Femur (tissue), 1 donor: ENCODE results near the gene FLCN.

Experiments
- DNase-seq: peaks from one replicate; pipeline ENCODE4 v3.0.0-alpha.2; 2017

Gene FLCN

DNA sequence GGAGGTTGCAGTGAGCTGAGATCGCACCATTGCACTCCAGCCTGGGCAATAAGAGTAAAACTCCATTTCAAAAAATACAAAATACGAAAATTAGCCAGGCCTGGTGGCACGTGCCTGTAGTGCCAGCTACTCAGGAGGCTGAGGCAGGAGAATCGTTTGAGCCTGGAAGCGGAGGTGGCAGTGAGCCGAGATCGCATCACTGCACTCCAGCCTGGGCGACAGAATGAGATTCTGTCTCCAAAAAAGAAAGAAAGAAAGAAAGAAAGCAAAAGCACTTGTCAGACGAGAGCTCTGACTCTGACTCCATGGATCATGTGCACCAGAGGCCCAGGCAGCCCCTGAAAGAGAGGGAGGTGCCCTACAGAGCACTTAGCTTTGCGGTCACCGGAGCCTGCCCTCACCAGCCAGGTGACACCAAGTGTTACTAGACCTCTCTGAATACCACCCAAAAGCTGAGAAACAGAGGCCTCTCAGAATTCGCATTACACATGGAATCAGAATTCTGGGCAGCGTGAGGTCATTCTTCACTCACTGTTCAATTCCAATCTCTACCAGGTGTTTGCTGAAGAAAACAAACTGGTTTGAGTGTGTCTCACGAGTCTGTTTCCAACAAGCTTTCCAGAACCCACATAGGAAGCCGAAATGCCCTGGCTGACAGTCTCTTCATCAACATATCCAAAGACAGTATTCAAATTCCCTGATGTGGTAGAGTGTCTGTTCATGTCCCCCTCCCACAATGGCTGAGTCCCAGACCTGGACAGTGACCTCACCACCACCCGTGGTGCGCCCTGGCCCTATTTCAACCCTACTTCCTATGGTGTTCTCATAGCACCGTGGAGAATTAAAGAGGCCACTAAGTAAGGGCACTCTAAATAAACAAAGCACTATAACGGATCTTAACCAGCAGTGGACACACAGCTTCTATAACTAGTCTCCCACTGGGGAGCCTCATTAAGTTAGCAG is 1.5 kb downstream of the FLCN start:
- no peak for DNase-seq

DNA sequence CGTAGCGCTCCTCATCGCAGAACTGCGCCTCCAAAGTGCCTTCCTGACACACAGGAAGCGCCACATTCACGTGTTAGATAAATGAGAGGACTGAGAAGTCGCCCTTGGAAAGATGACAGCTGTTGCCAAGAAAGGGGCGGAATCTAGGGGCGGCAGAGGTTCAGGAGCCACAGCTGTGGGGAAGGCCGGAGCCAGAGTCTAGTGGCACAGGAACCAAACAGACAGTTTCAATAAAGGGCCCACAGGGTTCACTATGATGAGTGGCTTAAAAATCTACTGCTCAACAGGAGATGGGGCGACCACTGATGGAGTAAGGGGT is 4.7 kb downstream of the FLCN start:
- no peak for DNase-seq

DNA sequence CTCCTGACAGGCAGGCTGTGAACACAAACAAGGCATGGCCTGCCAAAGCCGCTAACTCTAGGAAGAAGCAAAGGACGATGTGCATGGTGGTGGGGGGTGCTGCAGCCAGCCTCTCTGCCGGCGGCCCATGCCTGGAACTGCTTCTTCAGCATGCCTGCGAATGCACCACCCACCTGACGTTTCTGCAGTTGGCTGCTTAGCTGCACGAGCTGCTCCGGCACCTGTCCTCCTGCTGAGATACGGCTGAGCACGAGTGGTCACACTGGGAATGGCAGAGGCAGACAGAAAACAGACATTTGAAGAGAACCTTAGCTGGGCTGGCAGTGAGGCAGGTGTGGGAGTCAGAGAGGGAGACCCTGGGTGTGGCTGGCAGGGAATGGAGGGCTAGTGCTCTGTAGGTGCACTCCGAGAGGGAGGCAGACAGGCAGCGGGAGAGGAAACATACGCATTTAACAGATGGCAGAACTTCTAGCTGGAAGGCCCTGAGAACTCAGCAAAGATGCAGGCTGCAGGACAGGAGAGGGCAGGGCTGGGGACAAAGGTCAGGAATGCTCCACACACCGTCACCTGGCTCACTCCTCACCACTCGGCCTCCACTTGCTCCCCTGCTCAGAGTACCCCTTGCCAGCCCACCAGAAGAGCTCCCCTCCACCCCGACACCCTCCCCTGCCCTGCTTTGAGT is 5.2 kb downstream of the FLCN start:
- no peak for DNase-seq

DNA sequence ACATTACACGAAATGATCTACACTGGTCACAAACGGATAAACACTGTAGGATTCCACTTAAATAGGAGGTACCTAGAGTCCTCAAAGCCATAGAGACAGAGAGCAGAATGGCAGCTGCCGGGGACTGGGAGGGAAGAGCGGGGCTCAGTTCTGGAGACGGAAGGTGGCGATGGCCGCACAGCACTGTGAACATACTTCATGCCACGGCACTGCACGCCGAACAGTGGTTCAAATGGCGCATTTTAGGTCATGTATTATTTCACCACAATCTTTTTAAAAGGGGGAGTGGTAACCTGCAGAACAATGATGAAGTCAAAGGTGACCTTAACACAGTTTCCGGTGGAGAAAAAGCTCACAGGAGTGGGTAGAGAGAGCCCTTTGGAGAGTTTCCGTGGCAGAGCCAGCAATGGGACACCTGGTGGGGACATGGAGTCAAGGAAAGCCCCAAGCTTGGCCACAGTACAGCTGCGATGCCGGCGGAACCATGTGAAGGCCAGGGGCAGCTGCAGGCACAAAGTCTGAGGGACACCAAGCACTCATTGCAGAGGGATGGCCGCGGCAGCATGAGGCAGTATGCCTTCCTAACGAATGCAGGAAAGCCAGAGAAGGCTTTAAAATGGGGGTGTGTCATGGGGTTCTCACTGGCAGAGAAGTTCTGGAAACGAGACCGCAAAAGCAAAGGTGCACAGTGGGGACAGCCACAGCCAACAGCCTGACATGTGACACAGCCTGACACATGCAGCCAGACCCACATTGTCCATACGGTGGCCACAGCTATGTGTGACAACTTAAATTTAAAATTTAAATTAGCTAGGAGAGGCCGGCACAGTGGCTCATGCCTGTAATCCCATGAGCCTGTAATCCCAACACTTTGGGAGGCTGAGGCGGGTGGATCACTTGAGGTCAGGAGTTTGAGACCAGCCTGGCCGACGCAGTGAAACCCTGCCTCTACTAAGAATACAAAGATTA is 7.3 kb downstream of the FLCN start:
- DNase-seq: no peak

DNA sequence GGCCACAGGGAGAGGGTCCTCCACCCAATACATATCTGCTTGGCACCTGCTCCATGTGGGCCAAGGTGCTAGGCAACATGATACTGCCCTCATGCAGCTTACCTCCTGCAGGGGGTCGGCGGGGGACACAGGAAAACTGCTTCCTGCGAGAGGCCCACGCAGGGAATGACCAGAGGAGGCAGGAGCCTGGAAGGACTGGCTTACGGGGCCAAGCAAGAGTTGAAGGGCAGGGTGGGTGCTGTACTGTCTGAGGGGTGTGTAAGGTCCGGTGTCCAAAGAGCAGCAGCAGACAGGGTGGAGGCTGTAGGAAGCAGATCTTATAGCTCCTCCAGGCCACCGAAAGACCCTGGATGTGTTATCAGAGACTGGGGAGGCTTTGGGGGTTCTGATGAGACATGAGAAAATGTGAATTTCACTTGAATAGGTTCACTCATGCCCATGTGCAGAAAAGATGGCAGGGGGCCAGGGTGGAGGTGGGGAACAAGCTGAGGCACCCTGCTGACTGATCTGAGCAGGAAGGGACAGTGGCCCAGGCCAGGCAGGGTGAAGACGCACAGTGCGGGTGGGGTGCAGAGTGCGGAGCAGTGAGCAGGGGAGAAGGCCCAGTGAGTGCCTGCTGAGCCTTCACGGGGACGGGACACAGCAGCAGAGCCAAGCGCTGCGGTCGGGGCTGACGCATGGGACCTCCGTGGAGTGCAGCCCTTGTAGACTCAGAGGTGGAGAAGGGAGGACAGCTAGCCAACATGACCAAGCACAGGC is 8.3 kb downstream of the FLCN start:
- no peak for DNase-seq

DNA sequence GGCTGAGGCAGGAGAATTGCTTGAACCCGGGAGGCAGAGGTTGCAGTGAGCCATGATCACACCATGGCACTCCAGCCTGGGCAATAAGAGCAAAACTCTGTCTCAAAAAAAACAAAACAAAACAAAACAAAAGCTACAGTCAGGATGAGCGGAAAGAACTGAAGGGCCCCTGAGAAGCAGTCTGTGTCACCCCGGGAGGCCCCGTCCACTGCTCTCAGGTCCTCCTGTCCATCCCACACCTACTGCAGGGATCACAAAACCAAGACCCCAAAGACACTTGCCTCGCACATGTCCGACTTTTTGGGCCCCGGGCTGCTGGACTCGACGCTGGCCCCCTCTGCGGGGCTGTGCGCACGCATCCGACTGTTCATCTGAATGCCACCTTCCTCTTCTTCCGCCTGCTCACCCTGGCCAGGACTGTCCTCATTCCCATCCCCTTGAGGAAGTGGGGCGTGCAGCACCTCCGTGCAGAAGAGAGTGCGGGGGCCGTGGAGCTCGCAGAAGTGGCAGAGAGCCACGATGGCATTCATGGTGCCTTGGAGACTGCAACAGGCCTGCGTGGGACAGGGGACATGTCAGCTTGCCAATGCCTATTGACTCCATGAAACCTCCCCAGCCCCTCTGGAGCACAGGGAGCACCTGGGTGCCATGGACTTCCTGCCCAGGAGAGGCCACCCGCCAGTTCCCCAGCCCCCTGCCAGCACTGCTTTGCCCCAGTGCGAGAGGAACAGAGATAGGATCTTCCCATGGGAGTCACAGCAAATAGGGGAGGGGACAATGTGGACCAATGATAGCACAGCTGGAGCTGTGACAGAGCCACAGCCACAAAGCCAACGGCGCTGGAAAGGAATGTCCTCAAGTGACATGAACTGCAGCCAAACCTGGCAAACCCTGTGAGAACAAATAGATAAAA is 9.1 kb downstream of the FLCN start:
- DNase-seq: no peak

DNA sequence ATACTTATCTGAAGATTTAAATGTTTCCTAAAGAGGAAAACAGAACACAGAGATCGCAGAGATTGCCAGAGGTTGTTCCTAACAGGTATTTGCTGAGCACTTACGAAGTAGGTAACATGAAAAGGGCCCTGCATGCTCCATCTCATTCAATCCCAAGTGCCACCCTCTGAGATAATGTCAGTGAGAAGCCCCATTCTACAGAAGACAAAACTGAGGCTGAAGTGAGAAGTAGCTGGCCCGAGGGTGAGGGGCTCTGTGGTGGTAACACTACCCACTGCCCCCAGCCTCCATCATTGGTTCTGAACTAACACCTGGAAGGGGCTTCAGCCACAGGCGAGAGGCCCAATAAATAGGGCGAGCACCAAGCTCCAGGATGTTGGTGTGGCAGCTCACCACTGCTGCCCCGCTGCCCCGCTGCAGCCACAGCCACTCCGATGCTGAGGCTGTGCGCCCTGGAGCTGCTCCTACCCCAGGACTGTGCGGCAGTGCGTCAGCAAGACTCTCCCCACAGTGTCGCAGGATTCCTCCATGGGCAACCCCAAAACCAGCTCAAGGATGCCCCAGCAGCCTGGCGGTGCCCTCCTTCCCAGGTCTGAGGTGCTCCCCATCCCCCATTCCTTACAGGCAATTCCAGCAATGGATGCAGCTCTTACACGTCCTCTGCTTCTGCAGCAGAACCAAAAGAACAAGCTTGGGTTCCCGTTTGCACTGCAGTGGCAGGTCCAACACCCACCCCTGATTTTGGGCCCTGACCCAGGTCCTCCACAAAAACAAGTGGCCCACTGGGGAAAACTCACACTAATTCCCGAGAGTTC is 10.3 kb downstream of the FLCN start:
- no peak for DNase-seq

DNA sequence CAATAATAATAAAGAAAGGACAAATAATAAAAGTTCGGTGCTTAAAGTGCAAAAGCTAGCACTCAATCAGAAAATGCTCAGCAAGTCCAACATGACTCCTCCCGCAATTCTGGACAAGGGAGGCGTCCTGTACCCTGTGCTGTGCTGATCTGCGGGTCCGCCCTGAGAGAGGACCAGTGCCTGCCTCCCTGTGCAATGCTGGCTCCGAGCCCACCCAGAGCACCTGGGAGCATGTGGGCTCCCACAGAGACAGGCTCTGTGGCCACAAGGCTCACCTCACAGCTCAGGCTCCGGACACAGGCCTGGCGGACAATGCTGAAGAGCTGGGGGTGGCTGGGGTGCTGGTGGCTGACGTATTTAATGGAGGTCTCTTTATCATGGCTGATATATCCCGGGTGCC is 11.1 kb downstream of the FLCN start:
- DNase-seq: no peak

DNA sequence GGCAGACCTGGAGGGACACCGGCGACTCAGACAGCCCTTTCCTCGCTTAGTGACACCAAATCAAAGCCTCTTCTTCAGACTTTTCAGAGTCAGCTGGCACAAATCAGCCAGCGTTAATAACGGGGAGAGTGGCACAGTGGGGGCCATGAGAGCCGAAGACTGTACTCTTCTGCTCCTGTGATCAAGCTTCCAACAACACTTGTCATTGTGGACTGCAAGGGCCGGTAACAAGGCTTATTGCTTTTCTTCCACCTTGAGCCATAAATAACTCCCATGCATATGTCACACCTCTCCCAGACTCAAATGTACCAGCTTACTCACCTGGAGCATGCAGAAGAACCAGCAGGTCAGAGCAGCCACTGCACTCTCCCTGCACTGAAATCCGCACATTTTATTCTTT is 12.8 kb downstream of the FLCN start:
- DNase-seq: no peak

DNA sequence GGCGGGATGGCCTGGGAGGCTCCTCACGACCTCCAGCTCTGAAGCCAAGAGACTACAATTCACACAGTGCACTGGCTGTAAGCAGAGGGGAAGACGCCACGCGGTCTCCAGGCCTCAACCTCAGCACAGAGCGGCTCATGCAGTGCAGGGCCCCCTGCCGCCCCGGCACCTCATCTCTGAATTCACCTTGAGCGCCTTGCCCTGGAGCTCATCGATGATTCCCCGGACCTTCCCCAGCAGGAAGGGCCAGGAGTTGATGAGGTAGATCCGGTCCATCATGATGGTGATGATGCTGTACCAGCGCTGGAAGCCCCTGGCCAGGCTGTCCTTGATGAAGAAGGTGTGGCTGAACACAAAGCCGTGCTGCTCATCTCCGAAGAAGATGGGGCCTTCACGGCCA is 13.2 kb downstream of the FLCN start:
- no peak for DNase-seq

DNA sequence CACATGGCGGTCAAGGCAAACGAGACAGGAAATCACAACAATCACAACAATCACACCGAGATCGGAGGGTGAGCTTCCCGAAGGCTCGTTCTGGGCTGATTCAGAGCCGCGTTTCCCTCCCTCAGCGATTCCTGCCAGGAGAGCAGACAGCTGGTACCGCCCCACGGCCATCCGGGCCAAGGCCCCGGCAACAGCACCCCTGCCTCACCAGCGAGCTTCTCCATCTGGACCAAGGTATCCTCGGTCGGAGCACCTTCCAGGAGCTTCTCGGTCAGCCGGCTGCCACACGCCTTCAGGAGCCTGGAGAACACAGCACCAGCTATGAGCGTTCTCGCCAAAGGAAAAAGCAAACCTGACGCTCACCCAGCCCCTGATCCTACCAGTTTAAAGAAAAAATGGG is 15.6 kb downstream of the FLCN start:
- no peak for DNase-seq

DNA sequence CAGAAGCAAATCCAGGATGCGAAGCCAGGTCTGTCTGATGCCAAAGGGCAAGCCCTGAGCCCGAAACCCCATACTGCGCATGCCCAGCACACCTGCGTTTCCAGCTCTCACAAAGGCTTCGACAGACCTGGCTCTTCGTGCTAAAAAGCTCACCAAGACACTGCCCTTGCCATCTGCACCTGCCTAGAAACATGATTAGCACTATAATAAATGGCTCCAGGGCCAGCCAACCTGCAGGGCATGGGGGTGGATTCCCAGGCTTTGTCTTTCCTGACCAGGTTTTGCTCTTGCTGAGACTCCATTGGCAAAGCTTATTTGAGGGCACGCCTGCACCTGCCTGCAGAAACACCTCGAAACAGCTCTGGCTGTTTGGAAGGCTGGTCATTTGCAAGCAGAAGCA is 16.4 kb downstream of the FLCN start:
- no peak for DNase-seq

DNA sequence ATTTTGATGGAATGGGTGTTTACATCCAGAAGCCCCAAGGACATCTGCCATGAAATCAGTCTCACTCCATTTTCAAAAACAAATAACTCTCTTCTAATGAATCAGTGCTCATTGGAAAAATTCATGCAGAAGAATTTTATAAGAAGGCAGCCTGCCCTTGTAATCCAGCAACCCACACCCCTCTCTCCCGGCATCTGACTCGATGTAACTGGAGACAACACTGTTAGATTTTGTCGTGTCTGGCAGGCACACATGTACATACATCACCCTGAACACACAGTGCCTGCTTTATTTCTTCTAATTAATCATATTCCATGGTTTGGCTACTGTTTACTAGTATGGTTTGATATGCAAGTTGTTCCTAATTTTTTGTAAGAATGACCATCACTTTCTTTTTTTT is 19.0 kb downstream of the FLCN start:
- DNase-seq: no peak

DNA sequence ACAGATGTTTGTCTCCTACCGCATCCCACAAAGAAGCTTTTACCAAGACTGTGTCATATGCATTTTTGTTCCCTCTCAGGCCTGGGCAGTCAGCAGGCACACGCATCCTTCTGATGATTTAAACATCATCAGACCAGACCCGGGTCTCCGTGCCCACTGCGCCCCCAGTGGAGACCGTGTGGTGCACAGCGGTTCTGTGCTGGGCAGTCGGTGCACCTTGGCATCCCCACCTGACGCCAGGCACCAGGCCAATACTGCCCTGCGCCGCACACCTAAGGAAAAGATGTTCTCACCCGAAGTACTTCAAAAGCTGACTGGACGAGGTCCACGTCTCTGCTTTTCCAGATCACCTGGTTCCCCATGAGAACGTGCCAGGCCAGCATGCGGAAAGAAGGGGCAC is 20.2 kb downstream of the FLCN start:
- no peak for DNase-seq

DNA sequence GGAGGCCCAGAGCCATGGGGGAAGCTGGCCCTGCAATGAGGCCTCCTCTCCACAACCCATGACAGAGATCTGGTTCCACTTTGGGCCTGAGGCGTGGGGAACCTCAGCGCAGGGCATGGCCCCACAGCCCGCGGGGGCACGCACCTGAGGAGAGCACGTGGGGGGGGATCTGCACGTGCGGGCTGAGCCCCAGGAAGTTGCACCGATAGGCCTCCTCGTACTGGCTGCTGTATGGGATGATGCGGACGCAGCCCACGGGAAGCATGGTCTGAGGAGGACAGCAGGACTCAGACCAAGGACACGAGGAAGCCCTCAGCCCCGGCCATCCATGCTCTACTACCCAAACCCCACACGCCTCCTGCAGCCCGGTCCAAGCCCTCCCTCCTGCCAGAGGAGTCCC is 20.7 kb downstream of the FLCN start:
- no peak for DNase-seq

DNA sequence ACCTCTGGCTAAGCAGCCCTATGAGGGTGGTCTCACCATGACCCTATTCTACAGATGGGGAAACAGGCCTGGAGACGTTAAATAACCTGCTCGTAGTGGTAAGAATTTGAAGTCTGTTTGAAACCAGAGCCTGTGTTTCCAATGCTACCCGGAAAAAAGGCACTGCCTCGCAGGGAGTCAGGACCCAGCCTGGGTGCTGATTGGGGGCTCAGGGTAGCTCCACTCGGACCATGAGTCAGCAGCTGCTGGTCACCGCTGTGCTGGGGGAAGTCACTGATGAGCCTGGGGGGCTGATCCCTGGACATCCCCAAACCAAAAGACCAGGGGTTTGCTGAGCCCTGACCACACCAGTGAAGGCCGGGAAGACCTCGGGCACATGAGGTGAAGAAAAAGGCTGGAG is 21.4 kb downstream of the FLCN start:
- no peak for DNase-seq

DNA sequence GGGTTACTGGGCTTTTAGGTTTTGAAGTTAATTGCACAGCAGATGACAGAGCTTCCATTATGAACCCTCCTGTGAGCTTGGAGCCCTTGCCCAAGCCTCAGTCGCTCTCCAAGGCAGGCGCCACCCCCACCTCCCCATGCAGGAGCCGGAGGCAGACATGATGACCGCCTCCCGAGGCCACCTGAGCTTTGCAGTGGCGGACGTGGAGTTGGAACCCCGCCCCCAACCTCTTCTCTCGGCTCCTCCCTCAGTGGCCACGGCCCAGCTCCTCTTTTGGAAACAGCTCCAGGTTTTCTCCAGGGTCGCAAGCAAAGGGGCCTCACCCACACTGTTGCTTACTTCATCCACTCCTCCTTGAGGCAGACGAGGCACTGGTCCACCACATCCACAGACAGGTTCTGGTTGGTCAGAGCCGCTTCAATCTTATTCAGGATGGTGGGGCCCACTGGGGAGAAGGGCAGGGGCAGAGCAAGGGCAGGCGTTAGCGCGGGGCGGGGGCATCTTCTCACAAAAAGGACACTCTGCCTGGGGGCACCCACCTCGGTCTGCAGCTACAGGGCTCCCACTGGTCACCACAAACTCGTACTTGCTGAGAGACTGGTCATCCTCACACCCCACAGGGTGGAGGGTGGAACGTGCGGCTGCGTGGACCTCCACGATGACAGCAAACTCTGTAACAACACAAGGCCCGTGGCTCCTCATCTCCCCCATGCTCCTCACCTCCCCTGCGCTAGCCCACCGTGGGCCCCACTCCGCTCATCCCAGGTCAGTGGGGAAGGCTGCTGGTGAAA is 22.1 kb downstream of the FLCN start:
- DNase-seq: no peak

DNA sequence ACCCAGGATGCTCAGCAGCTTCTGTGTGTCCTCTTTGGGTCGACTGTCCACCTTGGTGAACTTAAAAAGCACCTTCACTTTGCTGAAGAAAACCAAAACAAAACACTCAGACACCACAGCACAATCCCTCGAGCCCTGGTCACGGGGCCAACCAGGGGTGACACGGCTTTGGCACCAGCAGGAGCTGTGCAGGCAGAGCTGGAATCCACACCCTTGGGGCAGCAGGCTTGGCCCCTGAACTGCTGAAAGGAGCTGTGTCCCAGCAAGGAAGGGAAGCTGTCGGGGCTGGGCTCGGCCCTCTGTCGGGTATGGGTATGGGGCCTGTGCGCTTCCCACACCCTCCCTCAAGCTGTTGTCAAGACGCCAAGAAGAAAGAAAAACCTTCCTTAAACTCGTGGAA is 23.2 kb downstream of the FLCN start:
- no peak for DNase-seq

DNA sequence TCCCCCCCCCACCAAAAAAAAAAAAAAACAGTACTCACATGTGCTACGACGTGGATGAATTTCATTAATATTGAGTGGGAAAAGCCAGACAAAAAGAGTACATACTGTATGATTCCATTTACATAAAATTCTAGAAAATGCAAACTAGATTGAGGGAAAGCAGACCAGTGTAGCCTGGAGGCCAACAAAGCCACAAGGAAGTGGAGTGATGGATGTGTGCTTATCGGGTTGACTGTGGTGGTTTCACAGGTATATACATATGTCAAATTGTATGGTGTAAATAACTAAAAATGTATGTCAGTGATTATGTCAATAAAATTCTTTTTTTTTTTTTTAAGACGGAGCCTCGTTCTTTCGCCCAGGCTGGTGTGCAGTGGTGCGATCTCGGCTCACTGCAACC is 29.0 kb downstream of the FLCN start:
- no peak for DNase-seq

DNA sequence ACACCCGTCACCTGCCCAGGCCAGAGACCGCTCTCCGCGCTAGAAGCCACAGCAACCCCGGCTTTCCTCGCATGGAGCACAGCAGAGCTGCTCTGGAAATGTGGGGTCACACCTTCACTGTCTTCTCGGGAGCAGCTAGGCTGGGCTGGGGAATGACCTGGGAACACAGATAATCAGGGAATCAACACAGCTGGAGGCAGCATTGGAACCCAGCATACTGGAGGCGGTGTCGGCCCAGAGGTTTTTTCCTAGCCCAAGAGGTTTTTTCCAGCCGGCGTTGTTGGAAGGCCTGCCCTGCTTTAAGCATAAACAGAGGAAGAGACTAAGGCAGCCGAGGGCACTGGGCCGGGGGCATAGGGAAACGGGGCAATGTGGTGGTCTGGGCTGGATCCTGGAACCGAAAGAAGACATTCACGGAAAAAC is 30.0 kb downstream of the FLCN start:
- no peak for DNase-seq
